Colonic mucosa (tissue), 4 donors: Measurements from ENCODE around the gene SYTL1. TPM values are rescaled to one million over a fixed set of nuclear protein-coding genes. Genes with fewer than 3 reads are reported as not detected.

Experiments used
- DNase-seq: peaks from one replicate; pipeline ENCODE4 v3.0.0-alpha.2; 2020
- H3K27ac ChIP-seq: fragments of 200-600 bp; one replicate; pipeline ENCODE4 v1.8.0; 2021
- H3K27me3 ChIP-seq: fragments of 200-600 bp; one replicate; pipeline ENCODE4 v1.8.0; 2021
- H3K36me3 ChIP-seq: fragments of 200-600 bp; one replicate; pipeline ENCODE4 v1.8.0; 2021
- H3K4me1 ChIP-seq: fragments of 200-600 bp; one replicate; pipeline ENCODE4 v1.8.0; 2021; ENCODE audit warnings: mild to moderate bottlenecking
- H3K4me3 ChIP-seq: fragments of 200-600 bp; one replicate; pipeline ENCODE4 v1.8.0; 2021
- H3K9ac ChIP-seq, 2 donors: one replicate each; pipeline ENCODE4 v1.7.0; 2013; ENCODE audit warnings: control low read depth in 2 of 2, low read depth in 2 of 2, low read length in 2 of 2
- H3K9me3 ChIP-seq: fragments of 200-600 bp; one replicate; pipeline ENCODE4 v1.8.0; 2021
- CTCF ChIP-seq: fragments of 200-600 bp; IDR thresholded peaks from one replicate; pipeline ENCODE4 v1.8.0; 2022; ENCODE audit warnings: antibody characterized with exemption, mild to moderate bottlenecking
- intact Hi-C: fragments of 100-400 bp; cut with DNase I; formaldehyde crosslinking; loops from one replicate; pipeline ENCODE4 v1.14.1; 2022
- total RNA-seq, 2 donors: library from RNA; stranded (reverse); fragmentation: NEBNext Ultra II Directional in 1 of 2; extraction: Animal tissue kit (Norgen Biotek cat#: 25700) in 1 of 2; gene quantifications; one replicate each; pipeline ENCODE4 v1.2.1, GENCODE V29; 2021
- donor health status: healthy.
- donor health status: DM: no; HTN: no; CAD: no.
- donor health status: DM: no; HTN: no; CAD: no.

Gene SYTL1
- total RNA-seq, 2 donors from 2014 or later = 15.6 to 17.4 TPM

DNA sequence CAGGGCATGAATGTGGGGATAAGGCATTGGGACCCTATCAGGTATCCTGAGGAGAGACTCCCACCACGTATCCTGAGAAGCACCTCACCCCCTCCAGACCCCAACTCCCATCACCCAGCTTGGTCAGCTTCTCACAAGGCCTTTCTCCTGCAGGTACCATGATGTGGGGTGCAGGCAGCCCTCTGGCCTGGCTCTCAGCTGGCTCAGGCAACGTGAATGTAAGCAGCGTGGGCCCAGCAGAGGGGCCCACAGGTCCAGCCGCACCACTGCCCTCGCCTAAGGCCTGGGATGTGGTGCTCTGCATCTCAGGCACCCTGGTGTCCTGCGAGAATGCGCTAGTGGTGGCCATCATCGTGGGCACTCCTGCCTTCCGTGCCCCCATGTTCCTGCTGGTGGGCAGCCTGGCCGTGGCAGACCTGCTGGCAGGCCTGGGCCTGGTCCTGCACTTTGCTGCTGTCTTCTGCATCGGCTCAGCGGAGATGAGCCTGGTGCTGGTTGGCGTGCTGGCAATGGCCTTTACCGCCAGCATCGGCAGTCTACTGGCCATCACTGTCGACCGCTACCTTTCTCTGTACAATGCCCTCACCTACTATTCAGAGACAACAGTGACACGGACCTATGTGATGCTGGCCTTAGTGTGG is 51.9 kb downstream of the SYTL1 start:
- no peaks in the 10 kb centered on the region for H3K36me3 ChIP-seq
- DNase-seq = no peak
- H3K4me3 ChIP-seq = no peak overlapping the region
- H3K9ac ChIP-seq = no peak overlapping the region
- TF ChIP-seq CTCF = no peak
- peaks cover 5% of the 10 kb centered on the region for H3K4me1 ChIP-seq
- no peaks in the 10 kb centered on the region for H3K27me3 ChIP-seq
- no peak overlapping the region for H3K27ac ChIP-seq
- intact Hi-C loops = loop anchor here (2.0 to 10.0 kb wide), 2 partner anchors 93 to 349 kb away; no protein-coding TSS in a partner anchor
- no peaks in the 10 kb centered on the region for H3K9me3 ChIP-seq

DNA sequence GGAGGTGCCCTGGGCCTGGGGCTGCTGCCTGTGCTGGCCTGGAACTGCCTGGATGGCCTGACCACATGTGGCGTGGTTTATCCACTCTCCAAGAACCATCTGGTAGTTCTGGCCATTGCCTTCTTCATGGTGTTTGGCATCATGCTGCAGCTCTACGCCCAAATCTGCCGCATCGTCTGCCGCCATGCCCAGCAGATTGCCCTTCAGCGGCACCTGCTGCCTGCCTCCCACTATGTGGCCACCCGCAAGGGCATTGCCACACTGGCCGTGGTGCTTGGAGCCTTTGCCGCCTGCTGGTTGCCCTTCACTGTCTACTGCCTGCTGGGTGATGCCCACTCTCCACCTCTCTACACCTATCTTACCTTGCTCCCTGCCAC is 52.4 kb downstream of the SYTL1 start:
- Histone ChIP-seq H3K27ac (no peak overlapping the region), H3K9me3 (no peaks in the 10 kb centered on the region), H3K4me3 (no peak overlapping the region), H3K4me1 (peaks cover 5% of the 10 kb centered on the region), H3K27me3 (no peaks in the 10 kb centered on the region), H3K9ac (no peak overlapping the region), H3K36me3 (no peaks in the 10 kb centered on the region)
- intact Hi-C loops = loop anchor here (2.0 to 10.0 kb wide), 2 partner anchors 93 to 349 kb away; no protein-coding TSS in a partner anchor
- no peak for DNase-seq
- TF ChIP-seq CTCF = no peak

DNA sequence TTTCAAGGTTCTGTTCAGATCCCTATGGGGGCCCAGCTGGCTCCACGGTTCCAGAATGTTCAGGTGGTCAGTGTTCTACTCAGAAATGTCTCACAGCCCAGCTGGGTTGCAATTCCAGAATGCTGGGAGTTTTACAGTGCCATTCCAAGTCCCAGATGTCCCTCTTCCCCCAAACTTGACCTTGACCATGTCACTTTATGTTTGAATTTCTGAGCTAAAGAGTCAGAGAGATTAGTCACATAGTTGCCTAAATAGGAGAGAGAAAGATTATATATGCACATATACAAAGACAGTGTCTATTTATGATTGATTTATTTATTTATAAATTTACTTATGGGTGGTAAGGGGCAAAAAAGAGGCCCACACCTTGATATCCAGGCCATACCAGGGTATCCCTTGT is 53.1 kb downstream of the SYTL1 start:
- Histone ChIP-seq H3K4me1 (peaks cover 5% of the 10 kb centered on the region), H3K4me3 (no peak overlapping the region), H3K27ac (no peak overlapping the region), H3K9me3 (no peaks in the 10 kb centered on the region), H3K9ac (no peak overlapping the region), H3K27me3 (no peaks in the 10 kb centered on the region), H3K36me3 (no peaks in the 10 kb centered on the region)
- DNase-seq = no peak
- TF ChIP-seq CTCF = no peak
- intact Hi-C loops = loop anchor here (2.0 to 10.0 kb wide), 3 partner anchors 94 to 350 kb away; no protein-coding TSS in a partner anchor

DNA sequence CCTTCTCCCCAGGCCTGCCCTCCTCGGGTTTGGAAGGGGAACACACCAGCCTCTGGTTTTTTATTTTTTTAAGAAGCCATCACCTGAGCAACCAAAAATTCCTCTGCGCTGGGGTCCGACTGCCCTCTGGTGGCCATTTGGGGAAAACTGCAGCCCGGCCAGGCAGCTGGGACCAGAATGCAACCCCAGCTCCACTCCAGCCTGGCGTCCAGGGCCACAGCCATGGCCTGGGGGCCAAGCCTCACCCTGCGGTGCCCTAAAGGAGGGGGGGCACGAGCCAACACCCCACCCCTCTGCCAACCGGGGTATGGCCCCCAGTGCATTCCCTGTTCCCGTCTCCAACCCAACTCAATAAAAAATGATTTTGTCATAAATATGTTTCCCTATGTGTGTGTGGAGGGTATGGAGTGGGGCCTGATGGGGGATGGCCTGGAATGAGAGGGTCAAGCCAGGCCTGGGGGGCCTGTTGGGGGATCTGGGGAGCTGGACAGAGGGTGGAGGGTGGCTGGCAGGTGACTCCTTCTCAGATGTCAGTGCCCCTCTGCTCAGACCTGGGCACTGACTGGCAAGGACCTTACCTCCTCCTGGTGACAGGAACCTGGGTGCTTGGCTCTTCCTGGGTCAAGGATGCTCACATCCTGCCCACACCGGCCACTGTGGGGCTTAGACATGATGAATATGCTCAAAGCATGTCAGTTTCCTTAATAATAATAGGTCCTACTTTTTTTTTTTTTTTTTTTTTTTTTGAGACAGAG is 53.8 kb downstream of the SYTL1 start:
- no peaks in the 10 kb centered on the region for H3K36me3 ChIP-seq
- no peaks in the 10 kb centered on the region for H3K9me3 ChIP-seq
- H3K9ac ChIP-seq = no peak overlapping the region
- H3K27me3 ChIP-seq = no peaks in the 10 kb centered on the region
- H3K27ac ChIP-seq = no peak overlapping the region
- peaks cover 5% of the 10 kb centered on the region for H3K4me1 ChIP-seq
- peak; percentile 91 for TF ChIP-seq CTCF
- H3K4me3 ChIP-seq = no peak overlapping the region
- peak; percentile 73 for DNase-seq
- intact Hi-C loops = loop anchor here (2.0 to 10.0 kb wide), 3 partner anchors 95 to 351 kb away; no protein-coding TSS in a partner anchor

DNA sequence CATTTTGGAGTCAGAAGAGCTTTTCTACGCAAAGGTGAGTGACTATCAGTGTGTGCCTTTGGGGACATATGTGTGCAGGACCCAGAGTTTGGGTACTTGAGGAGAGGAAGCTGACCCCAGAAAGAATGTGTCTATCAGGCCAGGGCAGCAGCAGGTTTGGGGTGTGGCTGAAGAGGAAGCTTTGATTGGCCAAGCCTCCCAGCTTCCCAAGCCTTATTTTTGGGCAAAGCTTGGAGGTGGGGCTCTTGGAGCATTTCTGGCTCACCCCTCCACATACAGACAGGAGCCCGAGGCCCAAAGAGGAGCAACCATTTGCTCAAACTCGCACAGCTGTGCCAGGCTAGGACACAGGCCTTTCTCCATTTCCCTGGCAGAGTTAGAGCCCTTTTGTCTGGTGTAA is 55.3 kb downstream of the SYTL1 start:
- Histone ChIP-seq H3K4me1 (no peaks in the 10 kb centered on the region), H3K36me3 (no peaks in the 10 kb centered on the region), H3K27ac (no peak overlapping the region), H3K9ac (no peak overlapping the region), H3K9me3 (no peaks in the 10 kb centered on the region), H3K27me3 (no peaks in the 10 kb centered on the region), H3K4me3 (no peak overlapping the region)
- no peak for TF ChIP-seq CTCF
- intact Hi-C loops = loop anchor here (5.0 to 10.0 kb wide), 2 partner anchors 265 to 352 kb away; no protein-coding TSS in a partner anchor
- no peak for DNase-seq
